GM12878 (cell line): ENCODE measurements around the gene SKAP1. TPM values are rescaled to one million over a fixed set of nuclear protein-coding genes. Genes with fewer than 3 reads are reported as not detected.

Experiments
- ATAC-seq: fragments of 200-7000 bp; cut with Tn5 transposase; 3 replicates; pipeline ENCODE4 v1.9.1; 2020; ENCODE audit warnings: mild to moderate bottlenecking, moderate library complexity
- BruUV-seq: library from RNA; stranded (reverse); fragments of 400-500 nt; replicated peaks from 2 replicates; lab custom pipeline; 2021; lab: Mats Ljungman, UMichigan
- CTCF ChIA-PET: fragments of 300-600 bp; sonication (Branson Sonifier 250); formaldehyde crosslinking; extraction: SDS; loops from one replicate; lab custom pipeline; 2021; ENCODE audit warnings: inconsistent platforms; lab: Yijun Ruan, JAX
- POLR2A ChIA-PET: fragments of 350-600 bp; formaldehyde crosslinking; extraction: SDS; loops from one replicate; lab custom pipeline; 2021; ENCODE audit warnings: inconsistent platforms; lab: Charles Lee
- RAD21 ChIA-PET: fragments of 300-600 bp; sonication (Branson Sonifier 250); formaldehyde crosslinking; loops from one replicate; lab custom pipeline; 2023; ENCODE audit warnings: antibody characterized with exemption; ENCODE audit not compliant: unreplicated experiment; lab: Charles Lee
- SMC1A ChIA-PET: fragments of 300-600 bp; sonication (Branson Sonifier 250); formaldehyde crosslinking; loops from one replicate; lab custom pipeline; 2023; ENCODE audit not compliant: unreplicated experiment, uncharacterized antibody; lab: Charles Lee
- DNase-seq: peaks from one replicate; pipeline ENCODE4 v3.0.0-alpha.2; 2011; ENCODE audit warnings: low read depth, low spot score
- FAIRE-seq: peaks from 3 replicates; lab custom pipeline; 2011; peaks lifted over from hg19 to GRCh38; lab: Jason Lieb, UNC
- H2AFZ ChIP-seq: 2 replicates; pipeline ENCODE4 v1.6.0; 2011; ENCODE audit warnings: low read depth, low read length, control low read depth; ENCODE audit not compliant: control insufficient read depth
- H3K27ac ChIP-seq: 2 replicates; pipeline ENCODE4 v1.5.1; 2011; ENCODE audit warnings: control low read depth; ENCODE audit not compliant: control insufficient read depth, insufficient read depth
- H3K27me3 ChIP-seq, 2 experiments: replicated peaks in 1 of 2; 2 replicates each; pipeline versions ENCODE4 v1.6.0 to v1.6.1; 2011; ENCODE audit warnings: low read length in 1 of 2; ENCODE audit not compliant: control insufficient read depth in 2 of 2, insufficient read depth in 2 of 2
- H3K36me3 ChIP-seq, 2 experiments: 2 replicates each; pipeline ENCODE4 v1.5.1; 2011; ENCODE audit warnings: low read length in 1 of 2; ENCODE audit not compliant: control insufficient read depth in 2 of 2, insufficient read depth in 2 of 2
- H3K4me1 ChIP-seq: 2 replicates; pipeline ENCODE4 v1.6.1; 2011; ENCODE audit warnings: mild to moderate bottlenecking, low read length, moderate library complexity, mixed read lengths; ENCODE audit not compliant: control insufficient read depth, insufficient read depth
- H3K4me2 ChIP-seq: 2 replicates; pipeline ENCODE4 v1.6.0; 2011; ENCODE audit warnings: control low read depth; ENCODE audit not compliant: control insufficient read depth, insufficient read depth
- H3K4me3 ChIP-seq: fragments of 200-600 bp; sonication (generic); 2 replicates; pipeline ENCODE4 v1.5.1; 2016
- H3K79me2 ChIP-seq: 2 replicates; pipeline ENCODE4 v1.6.0; 2011; ENCODE audit warnings: low read length; ENCODE audit not compliant: control insufficient read depth, insufficient read depth
- H3K9ac ChIP-seq: 2 replicates; pipeline ENCODE4 v1.8.0; 2011; ENCODE audit warnings: low read length, control low read depth, mixed read lengths; ENCODE audit not compliant: control insufficient read depth, insufficient read depth
- H3K9me3 ChIP-seq: replicated peaks from 3 replicates; pipeline ENCODE4 v1.5.1; 2011; ENCODE audit warnings: mild to moderate bottlenecking, low read length; ENCODE audit not compliant: control insufficient read depth, insufficient read depth
- H4K20me1 ChIP-seq: 2 replicates; pipeline ENCODE4 v1.6.0; 2011; ENCODE audit not compliant: control insufficient read depth, insufficient read depth
- E2F8 ChIP-seq: fragments of 450-650 bp; IDR thresholded peaks from 2 replicates; pipeline ENCODE4 v1.6.1; 2018; ENCODE audit warnings: mild to moderate bottlenecking, low read depth, moderate library complexity; ENCODE audit not compliant: partially characterized antibody
- HCFC1 ChIP-seq: fragments of 150-350 bp; IDR thresholded peaks from 2 replicates; pipeline ENCODE4 v1.6.1; 2014; ENCODE audit warnings: low read length
- KLF5 ChIP-seq: fragments of 450-650 bp; IDR thresholded peaks from 2 replicates; pipeline ENCODE4 v1.6.1; 2014; ENCODE audit warnings: mild to moderate bottlenecking; ENCODE audit not compliant: partially characterized antibody
- NKRF ChIP-seq: fragments of 450-650 bp; conservative IDR thresholded peaks from 2 replicates; pipeline ENCODE4 v1.6.1; 2017; ENCODE audit warnings: mild to moderate bottlenecking, moderate library complexity
- POLR2AphosphoS2 ChIP-seq: IDR thresholded peaks from 2 replicates; pipeline ENCODE4 v1.6.1; 2011; ENCODE audit warnings: low read depth, mild to moderate bottlenecking, low read length, improper control_type of control experiment, moderate library complexity
- POLR2AphosphoS5 ChIP-seq: IDR thresholded peaks from 2 replicates; pipeline ENCODE4 v1.6.1; 2011; ENCODE audit warnings: mild to moderate bottlenecking, low read length, inconsistent platforms
- POU2F2 ChIP-seq: IDR thresholded peaks from 3 replicates; pipeline ENCODE4 v1.6.1; 2011; ENCODE audit warnings: low read depth, mild to moderate bottlenecking, low read length, borderline replicate concordance
- SMAD5 ChIP-seq: IDR thresholded peaks from 2 replicates; pipeline ENCODE4 v1.6.1; 2016; ENCODE audit warnings: antibody characterized with exemption, low read depth
- SMARCA5 ChIP-seq: fragments of 450-650 bp; IDR thresholded peaks from 2 replicates; pipeline ENCODE4 v1.6.1; 2017; ENCODE audit warnings: mild to moderate bottlenecking
- SP1 ChIP-seq: IDR thresholded peaks from one replicate; pipeline ENCODE4 v1.6.1; 2011; ENCODE audit warnings: low read depth, low read length
- ZNF24 ChIP-seq: fragments of 450-650 bp; IDR thresholded peaks from 2 replicates; pipeline ENCODE4 v1.6.1; 2017; ENCODE audit warnings: antibody characterized with exemption, mild to moderate bottlenecking
- WGBS: methylation state at CpG from one replicate; pipeline ENCODE4 v1.1.6; 2016; ENCODE audit warnings: low lambda C conversion rate; ENCODE audit not compliant: insufficient replicate concordance, insufficient coverage; ENCODE audit errors: missing lambda C conversion rate; 5-methylcytosine and 5-hydroxymethylcytosine counted together
- in situ Hi-C: fragments of 300-500 bp; cut with MboI; formaldehyde crosslinking; loops from 9 replicates; pipeline ENCODE4 v1.14.3; 2018; ENCODE audit warnings: mixed read lengths
- intact Hi-C: fragments of 100-400 bp; cut with micrococcal nuclease; formaldehyde crosslinking; loops from one replicate; pipeline ENCODE4 v1.14.2; 2022; ENCODE audit not compliant: unreplicated experiment
- polyA plus RNA-seq, 11 experiments: library from polyadenylated mRNA; depleted of rRNA in 4 of 11; unstranded in 6 of 11; stranded (reverse) in 5 of 11; fragments of >200 nt; fragmentation: Nextera tagmentation in 4 of 11; fragmentation: Illumina TruSeq in 1 of 11; extraction: Ambion mirVana in 4 of 11; extraction: Trizol in 1 of 11; gene quantifications; 1 replicate in 1 of 11; 2 replicates in 10 of 11; pipeline versions ENCODE4 v1.2.1 to v1.2.3, GENCODE V29; 2011 to 2016; ENCODE audit warnings: inconsistent platforms in 2 of 11, missing spikeins in 2 of 11, low read depth in 1 of 11
- total RNA-seq, 4 experiments: library from RNA; depleted of rRNA in 3 of 4; stranded (reverse); fragments of >200 nt in 3 of 4; fragmentation: Illumina TruSeq in 1 of 4; extraction: Trizol in 1 of 4; gene quantifications; 2 replicates each; pipeline versions ENCODE4 v1.2.1 to v1.2.3, GENCODE V29; 2013 to 2021

SKAP1 gene
- total and polyA plus RNA-seq, 10 of the 15 experiments (the other 5 are each of a cell fraction or from before 2014, with no cell fraction given): 17.1 to 97.6 (median 35.9) TPM

GRCh38 chr17:48123111-48123510 lies 306.9 kb downstream of the SKAP1 start:
- BruUV-seq: no TSS peak
- no peaks in the 10 kb centered on the region for H3K9me3 ChIP-seq
- in situ Hi-C loops: no loop called here
- peaks cover 26 to 31% of the 10 kb centered on the region in 2 experiments for H3K36me3 ChIP-seq
- ChIA-PET RAD21 (interaction anchor here (1.3 to 6.1 kb wide), 4 partner anchors 10 to 470 kb away, joined by 3 to 43 read pairs (median 14); partner anchors contain the start of gene HOXB5), SMC1A (interaction anchor here (0.9 to 16.1 kb wide), 6 partner anchors 9 to 45 kb away, joined by 3 to 205 read pairs (median 7); partner anchors contain the start of gene SNX11), POLR2A (interaction anchor here (0.6 to 3.0 kb wide), 6 partner anchors 8 to 20 kb away, joined by 3 to 20 read pairs (median 6); partner anchors contain the start of gene SNX11), CTCF (interaction anchor here (0.6 to 33.4 kb wide), 9 partner anchors 8 to 152 kb away, joined by 3 to 525 read pairs (median 7); partner anchors contain the start of gene CDK5RAP3)
- H3K27me3 ChIP-seq: no peaks in the 10 kb centered on the region
- no peak overlapping the region for H3K27ac ChIP-seq
- DNase-seq (no peak), ATAC-seq (no peak), FAIRE-seq (no peak)
- no peak overlapping the region for H2AFZ ChIP-seq
- TF ChIP-seq NKRF: no peak
- peak; percentile 59; the same call in 1 of the 3 replicates for TF ChIP-seq POU2F2
- TF ChIP-seq SMARCA5: no peak
- TF ChIP-seq ZNF24: no peak
- no peak for TF ChIP-seq HCFC1
- peak; percentile 7; the same call in 1 of the 2 replicates for TF ChIP-seq POLR2AphosphoS5
- TF ChIP-seq POLR2AphosphoS2: no peak; the same call in 1 of the 2 replicates
- TF ChIP-seq E2F8: no peak
- TF ChIP-seq SMAD5: 0 out of 2 replicates have a peak, but pooled peaks have one; percentile 30
- TF ChIP-seq KLF5: no peak
- TF ChIP-seq SP1: no peak
- H3K4me3 ChIP-seq: no peak overlapping the region
- WGBS: 87% methylated on average over 6 of the region's 6 CpGs
- peaks cover 2% of the 10 kb centered on the region; the same call in 1 of the 2 replicates for H4K20me1 ChIP-seq
- H3K4me2 ChIP-seq: no peak overlapping the region
- peaks cover 4% of the 10 kb centered on the region for H3K79me2 ChIP-seq
- H3K4me1 ChIP-seq: no peaks in the 10 kb centered on the region
- H3K9ac ChIP-seq: no peak overlapping the region
- intact Hi-C loops: no loop called here
